HG03175 (cell line): ENCODE data around the gene TDRD9.
"Not testable (repeated sequence)": the region's sequence is repeated elsewhere in the genome, so short reads cannot be mapped to it uniquely, and the experiment has no call there.

Experiments used
- ATAC-seq: cut with Tn5 transposase; IDR thresholded peaks from one replicate; pipeline ENCODE4 v1.9.1; 2021; ENCODE audit warnings: mild to moderate bottlenecking, moderate library complexity; ENCODE audit not compliant: unreplicated experiment

TDRD9 gene

DNA sequence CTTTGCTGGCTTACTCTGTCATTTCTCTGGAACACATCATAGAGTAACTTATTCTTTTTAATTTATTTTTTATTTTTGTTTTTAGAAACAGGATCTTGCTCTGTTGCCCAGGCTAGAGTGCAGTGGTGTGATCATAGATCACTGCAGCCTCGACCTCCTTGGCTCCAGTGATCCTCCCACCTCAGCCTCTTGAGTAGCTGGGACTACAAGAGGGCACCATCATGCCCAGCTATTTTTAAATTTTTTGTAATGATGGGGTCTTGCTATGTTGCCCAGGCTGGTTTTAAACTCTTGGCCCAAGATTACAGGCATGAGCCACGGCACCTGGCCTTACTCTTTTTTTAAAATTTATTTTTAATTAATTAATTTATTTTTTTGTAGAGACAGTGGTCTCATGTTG, 46.3 kb downstream of the TDRD9 start:
- ATAC-seq = no peak

DNA sequence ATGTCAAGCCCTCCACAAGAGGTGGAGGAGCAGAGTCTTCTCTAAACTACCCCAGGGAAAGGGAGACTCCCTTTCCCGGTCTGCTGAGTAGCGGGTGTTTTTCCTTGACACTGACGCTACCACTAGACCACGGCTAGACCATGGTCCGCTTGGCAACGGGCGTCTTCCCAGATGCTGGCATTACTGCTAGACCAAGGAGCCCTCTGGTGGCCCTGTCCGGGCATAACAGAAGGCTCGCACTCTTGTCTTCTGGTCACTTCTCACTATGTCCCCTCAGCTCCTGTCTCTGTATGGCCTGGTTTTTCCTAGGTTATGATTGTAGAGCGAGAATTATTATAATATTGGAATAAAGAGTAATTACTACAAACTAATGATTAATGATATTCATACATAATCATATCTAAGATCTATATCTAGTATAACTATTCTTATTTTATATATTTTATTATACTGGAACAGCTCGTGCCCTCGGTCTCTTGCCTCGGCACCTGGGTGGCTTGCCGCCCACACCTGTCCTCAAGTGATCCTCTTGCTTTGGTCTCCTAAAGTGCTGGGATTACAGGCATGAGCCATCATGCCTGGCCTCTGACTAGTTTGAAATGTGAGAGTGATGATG, 52.5 kb downstream of the TDRD9 start:
- ATAC-seq = not testable (repeated sequence)

DNA sequence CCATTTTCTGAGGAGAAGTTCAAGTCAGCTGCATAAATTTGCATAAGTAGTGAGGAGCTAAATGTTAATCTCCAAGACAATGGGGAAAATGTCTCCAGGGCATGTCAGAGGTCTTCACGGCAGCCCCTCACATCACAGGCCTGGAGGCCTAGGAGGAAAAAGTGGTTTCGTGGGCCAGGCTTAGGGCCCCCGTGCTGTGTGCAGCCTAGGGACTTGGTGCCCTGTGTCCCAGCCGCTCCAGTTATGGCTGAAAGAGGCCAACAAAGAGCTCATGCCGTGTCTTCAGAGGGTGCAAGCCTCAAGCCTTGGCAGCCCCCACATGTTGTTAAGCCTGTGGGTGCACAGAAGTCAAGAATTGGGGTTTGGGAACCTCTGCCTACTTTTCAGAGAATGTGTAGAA, 55.9 kb downstream of the TDRD9 start:
- no peak for ATAC-seq

DNA sequence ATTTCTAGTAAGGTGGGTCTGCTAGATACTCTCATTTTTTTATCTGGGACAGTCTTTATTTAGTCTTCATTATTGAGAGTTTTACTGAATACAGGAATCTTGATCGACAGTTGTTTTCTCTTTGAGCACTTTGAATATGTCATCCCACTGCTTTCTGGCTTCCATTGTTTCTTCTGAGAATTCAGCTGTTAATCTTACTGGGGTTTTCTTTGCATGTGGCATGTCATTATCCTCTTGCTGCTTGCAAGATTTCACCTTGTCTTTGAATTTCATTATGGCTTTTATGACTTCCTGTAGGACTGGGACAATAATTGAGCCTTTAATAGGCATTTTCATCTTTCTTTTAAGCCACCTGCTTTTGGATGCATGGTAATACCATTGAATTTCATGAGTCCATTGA, 60.8 kb downstream of the TDRD9 start:
- no peak for ATAC-seq

DNA sequence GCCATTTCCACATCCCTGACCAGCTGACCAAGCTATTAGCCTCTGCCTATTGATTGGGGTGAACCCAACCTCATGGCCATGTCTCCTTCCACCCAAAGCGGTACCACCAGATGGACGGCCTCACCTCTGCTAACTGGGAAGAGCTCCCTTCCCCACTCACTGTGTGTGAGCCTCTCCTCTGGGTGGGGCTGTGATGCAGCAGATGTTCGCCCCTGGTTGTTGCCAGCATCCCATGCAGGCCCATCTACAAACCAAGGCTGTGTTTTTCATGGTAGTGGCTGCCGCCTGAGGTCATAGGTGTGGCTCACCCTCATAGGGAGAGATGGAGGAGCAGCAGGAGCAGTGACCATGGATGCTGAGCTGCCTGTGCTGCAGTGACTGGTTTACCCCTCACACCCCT, 61.7 kb downstream of the TDRD9 start:
- ATAC-seq = no peak

DNA sequence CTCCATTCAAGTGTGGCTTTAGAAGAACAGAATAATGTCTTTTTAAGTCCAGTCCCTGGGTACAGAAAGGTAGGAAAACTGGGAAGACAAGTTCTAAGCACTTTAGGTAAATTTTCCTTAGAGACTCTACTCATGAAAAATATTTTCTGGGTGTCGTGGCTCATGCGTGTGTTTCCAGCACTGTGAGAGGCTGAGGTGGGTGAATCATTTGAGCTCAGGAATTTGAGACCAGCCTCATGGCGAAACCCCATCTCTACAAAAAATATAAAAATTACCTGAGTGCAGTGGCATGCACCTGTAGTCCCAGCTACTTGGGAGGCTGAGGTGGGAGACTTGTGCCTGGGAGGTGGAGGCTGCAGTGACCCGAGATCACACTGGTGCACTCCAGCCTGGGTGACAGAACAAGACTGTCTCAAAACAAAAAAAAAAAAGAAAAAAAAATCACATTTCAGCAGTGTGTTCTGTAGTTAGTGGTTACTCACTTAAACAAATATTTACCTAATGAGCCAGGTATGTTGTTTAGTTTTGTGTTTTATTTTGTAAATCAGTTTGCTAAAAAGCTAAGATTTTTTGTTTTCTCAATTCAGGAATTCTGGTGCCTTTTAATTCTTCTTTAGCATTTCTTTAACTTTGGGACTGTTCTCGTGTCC, 66.4 kb downstream of the TDRD9 start:
- no peak for ATAC-seq

DNA sequence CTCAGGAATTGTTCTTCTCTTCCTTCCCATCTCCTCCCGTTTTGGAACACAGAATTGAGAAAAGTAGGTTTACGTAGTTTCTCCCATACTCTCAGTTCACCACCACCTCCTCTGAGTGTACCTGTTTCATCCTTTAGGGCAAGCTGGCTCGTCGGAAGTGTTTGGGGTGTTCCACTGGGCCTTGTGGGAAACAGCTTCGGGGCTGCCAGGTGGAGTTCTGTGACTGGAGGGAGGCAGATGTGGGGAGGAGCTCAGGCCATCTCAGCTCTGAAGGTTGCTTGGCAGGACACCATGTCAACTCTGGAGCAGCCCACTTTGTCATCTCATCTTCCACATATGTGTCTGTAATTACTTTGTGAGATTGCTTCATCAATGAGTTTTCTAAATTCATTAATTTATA, 67.6 kb downstream of the TDRD9 start:
- no peak for ATAC-seq

DNA sequence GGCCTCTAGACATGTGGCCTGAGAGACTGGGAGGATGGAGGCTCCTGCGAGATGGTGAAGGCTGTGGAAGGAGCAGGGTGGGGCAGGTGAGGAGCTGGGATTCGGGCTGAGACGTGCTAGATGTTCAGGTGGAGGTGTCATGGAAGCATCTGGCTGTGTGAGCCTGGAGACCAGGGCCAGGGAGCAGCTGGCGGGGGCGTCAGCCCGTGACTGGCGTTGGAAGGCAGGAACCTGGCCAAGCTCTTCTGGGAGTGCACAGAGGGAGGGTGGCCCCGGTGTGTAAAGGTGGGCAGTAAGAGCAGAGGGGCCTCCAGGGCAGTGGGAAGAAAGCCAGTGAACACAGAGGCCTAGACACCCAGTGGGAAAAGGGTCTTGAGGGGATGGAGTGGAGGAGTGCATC, 69.1 kb downstream of the TDRD9 start:
- no peak for ATAC-seq

DNA sequence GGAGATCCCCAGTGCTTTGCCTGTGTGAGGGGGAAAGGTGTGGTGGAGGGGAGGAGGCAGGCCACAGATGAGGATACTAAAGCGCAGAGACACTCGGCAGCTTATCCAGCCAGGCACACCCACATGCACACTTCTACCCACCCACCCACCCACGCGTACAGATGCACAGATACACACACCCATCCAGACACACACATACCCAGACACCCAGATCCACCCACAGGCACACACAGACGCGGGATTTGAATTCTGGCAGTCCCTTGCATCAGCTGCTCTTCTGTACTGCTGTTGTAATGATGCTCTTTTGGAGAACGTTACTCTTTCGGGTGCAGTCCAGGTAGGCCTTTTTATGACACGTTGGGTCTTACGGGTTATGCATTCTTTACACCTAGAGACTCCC, 69.8 kb downstream of the TDRD9 start:
- ATAC-seq = no peak

DNA sequence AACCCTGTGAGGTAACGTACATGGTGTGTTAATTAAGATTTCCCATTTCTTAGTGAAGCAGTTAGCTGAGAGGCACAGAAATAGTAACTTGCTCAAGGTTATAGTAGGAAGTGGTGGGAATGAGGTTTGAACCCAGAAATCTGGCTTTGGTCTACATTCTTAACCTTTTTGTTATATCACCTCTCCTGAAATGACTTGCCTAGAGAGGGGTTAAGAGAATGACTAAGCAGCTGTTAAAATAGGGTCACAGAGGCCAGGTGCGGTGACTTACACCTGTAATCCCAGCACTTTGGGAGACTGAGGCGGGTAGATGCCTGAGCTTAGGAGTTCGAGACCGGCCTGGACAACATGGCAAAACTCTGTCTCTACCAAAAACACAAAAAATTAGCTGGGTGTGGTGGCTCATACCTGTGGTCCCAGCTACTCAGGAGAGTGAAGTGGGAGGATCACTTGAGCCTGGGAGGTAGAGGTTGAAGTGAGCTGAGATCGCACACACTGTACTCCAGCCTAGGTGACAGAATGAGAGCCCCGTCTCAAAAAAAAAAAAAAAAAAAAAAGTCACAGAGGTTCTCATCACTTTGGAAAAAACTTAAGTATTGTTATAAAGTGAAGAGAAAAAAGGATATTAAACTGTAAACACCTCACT, 71.7 kb downstream of the TDRD9 start:
- no peak for ATAC-seq

DNA sequence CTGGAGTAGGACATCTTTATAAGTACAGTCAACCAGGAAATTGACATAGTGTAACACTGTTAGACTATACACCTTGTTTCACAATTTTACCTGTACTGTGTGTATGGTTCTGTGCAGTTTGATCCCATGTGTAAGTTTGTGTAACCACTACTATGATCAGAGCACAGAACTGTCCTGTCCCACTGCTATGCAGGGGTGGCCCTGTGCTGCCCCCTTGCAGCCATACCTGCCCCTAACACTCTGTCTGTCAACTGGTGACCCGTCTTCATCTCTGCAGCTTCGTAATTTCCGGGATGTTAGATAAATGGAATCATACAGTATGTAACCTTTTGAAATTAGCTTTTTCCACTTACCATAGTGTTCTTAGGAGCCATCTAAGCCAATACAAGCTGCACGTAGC, 72.7 kb downstream of the TDRD9 start:
- ATAC-seq = no peak

DNA sequence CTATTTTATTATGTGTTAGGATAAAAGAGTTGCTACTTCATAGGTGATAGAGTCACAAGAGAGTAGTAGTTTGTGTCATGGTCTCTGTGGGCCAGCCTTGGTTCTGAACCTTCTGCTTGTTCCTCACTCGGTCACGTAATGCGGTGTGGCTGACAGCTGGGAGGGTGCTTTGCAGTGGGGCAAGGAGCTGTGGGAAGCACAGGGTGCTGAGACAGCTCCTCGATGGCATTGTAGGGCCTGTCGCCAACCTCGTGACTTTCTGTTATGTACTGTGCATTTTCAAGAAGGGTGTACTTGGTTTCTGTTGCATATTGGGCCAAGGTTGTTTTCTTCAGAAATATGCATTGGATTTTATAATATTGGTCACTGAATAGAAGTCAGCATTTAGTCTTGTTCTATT, 75.4 kb downstream of the TDRD9 start:
- ATAC-seq = no peak

DNA sequence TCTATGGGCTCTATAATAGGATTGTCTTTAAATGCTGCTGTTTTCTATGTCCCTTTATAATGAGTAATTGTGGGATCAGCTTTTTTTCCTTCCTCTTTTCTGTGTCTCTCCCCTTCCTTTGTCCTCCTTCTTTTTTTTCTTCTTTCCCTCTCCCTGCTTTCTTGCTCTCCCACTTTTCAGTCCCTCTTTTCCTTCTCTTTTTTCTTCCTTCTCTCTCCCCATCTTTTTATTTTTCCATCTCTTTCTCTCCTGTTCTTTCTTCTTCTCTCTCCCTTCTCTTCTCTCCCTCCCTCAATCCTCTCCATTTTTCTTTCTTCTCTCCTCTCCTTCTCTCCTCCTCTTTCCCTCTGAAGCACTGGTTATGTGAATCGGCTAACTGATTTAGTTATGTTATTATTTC, 76.6 kb downstream of the TDRD9 start:
- no peak for ATAC-seq

DNA sequence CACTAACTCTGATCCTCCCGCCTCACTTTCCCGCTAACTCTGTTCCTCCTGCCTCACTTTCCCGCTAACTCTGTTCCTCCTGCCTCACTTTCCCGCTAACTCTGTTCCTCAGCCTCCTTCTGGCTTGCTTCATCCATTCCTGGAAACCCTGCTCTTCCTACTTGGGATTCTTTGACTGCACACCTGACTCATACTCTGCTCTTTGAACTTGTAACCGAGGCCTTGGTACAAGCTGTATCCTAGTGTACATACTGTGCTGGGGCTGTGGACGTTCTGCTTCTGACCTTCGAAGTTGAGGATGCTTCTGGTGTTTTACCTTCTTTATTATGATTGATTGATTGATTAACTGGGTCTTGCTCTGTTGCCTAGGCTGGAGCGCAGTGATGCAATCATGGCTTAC, 77.2 kb downstream of the TDRD9 start:
- ATAC-seq = no peak

DNA sequence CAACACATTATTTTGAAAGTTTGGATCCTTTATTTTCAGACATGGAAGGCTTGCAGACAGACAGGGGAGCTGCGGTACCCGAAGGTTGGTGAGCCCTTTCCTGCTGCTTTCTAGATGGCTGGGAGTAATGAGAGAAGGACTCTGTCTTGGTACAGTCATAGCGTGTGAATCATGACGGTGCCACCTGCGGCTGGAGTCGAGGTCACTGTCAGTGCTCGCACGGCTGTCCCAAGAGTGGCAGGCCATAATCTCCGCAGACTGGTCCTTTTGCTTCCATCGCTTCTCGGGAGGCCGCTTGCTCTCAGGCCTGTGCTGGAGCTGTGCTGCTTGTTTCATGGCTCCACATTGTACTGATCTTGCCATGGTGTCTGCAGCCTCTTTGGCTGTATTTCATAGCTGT, 78.9 kb downstream of the TDRD9 start:
- ATAC-seq = no peak

DNA sequence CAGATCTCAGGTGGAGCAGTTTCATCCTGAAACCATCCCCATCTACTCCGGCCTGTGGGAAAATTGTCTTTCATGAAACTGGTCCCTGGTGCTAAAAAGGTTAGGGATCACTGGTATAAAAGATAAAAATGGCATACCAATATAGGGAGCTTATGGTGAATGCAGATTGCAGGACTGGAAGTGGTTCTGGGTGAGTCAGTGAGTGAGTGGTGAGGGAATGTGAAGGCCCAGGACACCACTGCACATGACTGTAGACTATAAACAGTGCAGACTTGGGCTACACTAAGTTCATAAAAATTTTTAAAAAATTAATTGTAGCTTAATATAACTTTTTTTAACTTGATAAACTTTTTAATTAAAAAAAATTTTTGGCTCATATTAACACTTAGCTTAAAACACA, 81.0 kb downstream of the TDRD9 start:
- ATAC-seq = no peak

DNA sequence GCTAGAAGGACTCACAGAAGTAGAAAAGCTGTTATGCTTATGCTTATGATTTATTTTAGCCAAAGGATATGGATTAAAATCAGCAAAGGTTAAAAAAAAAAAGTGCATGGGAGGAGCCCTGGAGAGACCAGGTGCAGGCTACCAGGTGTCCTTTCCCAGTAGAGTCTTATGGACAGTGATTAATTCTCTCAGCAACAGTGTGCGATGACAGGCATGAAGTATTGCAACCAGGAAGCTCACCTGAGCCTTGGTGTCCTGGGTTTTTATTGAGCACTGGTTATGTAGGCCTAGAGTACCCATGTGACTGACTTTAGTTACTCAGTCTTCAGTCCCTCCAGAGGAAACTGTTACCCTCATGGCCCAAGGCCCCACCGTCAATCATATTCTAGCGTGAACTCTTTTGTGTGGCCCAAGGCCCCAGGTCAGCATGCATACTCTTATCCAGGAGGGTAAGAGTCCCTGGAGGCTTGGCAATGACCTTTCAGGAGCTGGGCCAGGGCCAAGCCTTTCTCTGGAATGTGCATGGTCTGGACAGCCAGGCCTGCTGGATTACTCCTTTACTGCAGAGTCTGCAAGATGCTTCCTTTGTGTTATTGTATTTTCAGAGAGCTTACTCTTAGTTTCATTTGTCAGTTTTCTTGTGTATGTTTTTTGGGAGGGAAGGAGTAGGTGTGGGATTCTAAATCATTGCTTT, 83.7 kb downstream of the TDRD9 start:
- no peak for ATAC-seq

DNA sequence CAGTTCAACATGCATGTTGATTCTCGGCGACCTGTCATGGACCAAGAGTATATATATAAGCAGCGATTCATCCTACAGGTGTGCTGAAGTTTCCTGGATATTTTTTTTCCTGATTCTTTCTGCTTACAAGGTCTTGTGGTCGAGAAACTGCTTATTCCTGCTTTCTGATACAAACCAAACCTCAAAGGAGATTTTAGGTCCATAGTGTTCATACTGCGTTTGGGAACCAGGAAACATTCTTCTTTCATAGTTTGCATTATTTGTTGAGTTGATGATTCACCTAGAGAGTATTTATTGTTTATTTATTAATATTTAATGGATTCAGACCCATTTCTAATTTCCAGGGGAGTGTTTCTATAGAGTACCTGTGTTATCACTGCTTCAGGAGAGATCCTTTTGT, 86.5 kb downstream of the TDRD9 start:
- ATAC-seq = no peak

DNA sequence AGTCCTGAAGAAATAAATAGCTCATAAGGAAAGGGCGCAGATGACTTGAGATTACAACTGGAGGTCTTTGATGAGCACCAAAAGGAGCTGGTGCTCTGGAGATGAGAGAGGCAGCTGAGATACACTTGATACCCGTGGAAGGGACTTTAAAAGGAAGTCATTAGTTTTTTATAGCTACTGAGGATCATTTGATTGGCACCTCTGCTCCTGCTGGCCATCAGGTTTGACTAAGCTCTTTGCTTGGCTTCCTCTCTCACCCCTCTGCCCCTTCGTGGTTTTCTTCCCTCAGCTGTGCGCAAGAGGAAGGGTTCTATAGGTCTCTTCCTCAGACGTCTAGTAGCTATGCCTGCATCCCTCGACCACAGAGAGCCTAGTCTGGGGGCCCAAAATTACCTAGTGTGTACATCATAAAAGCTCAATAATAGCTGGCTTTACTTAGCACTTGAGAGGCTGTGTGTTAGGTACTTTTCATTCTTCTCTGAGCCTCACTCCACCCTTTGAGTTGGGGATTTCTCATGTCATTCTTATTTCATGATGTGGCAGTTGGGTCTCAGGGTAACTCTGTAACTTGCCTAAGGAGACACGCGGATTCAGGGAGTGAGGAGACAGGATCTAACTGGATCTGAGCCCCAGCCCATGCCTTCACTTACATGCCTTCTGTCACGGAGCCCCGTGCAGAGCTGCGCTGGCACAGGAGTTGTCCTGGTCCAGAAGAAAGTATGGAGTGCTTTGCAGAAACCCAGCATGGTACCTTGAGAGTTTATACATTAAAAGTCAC, 88.8 kb downstream of the TDRD9 start:
- no peak for ATAC-seq

DNA sequence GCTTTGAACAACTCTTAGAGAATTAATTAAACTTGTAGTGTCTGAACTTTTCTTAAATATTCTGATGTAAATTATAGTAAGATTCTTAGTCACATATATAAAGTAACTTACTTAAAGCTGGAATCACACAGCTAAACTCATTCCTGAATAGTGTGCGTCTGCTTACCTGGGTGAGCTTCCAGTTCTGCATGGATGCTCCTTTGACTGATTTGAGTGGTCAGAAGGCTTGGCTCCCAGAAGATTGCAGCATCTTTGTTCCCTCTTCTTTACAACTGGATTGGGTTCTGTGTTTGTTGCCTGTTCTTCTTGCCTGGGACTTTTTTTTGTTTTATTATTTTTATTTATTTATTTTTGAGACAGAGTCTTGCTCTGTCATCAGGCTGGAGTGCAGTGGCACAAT, 90.8 kb downstream of the TDRD9 start:
- ATAC-seq = no peak

DNA sequence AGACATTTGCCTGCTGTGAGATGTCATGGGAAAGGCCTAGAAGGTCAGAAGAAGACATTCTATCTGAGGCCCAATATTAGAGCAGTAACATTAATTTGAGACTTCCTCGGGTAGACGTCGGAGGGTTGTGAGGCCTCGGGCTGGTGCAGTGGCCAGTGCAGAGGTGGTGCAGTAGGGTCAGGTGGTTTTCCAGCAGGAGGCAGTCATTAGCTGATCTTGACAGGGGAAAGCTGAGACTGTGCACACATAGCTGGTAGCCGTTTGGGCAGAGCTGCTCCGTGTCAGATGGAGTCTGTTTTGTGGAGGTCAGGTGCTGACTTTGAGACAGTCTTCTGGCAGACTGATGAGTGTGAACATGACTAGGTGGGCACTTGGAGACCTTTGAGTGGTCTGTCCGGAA, 91.5 kb downstream of the TDRD9 start:
- ATAC-seq = no peak
